22Rv1 (cell line): Measurements from ENCODE around the gene TEX2.

Experiments
- H3K27ac ChIP-seq: fragments of 450-650 bp; 2 replicates; pipeline ENCODE4 v1.5.1; 2017
- ZFX ChIP-seq: fragments of 450-650 bp; IDR thresholded peaks from 2 replicates; pipeline ENCODE4 v1.6.1; 2017; ENCODE audit warnings: antibody characterized with exemption, borderline replicate concordance
- TF ChIP-seq, protein P1 (sequence below): fragments of 450-650 bp; IDR thresholded peaks from 2 replicates; pipeline ENCODE4 v1.5.1; 2017; ENCODE audit warnings: mild to moderate bottlenecking

The TEX2 gene

GRCh38 chr17:64131606-64132270 is 131.3 kb downstream of the TEX2 start:
- no peak for TF ChIP-seq ZFX
- TF ChIP-seq, protein P1, sequence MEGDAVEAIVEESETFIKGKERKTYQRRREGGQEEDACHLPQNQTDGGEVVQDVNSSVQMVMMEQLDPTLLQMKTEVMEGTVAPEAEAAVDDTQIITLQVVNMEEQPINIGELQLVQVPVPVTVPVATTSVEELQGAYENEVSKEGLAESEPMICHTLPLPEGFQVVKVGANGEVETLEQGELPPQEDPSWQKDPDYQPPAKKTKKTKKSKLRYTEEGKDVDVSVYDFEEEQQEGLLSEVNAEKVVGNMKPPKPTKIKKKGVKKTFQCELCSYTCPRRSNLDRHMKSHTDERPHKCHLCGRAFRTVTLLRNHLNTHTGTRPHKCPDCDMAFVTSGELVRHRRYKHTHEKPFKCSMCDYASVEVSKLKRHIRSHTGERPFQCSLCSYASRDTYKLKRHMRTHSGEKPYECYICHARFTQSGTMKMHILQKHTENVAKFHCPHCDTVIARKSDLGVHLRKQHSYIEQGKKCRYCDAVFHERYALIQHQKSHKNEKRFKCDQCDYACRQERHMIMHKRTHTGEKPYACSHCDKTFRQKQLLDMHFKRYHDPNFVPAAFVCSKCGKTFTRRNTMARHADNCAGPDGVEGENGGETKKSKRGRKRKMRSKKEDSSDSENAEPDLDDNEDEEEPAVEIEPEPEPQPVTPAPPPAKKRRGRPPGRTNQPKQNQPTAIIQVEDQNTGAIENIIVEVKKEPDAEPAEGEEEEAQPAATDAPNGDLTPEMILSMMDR: no peak
- no peak overlapping the region for H3K27ac ChIP-seq

DNA sequence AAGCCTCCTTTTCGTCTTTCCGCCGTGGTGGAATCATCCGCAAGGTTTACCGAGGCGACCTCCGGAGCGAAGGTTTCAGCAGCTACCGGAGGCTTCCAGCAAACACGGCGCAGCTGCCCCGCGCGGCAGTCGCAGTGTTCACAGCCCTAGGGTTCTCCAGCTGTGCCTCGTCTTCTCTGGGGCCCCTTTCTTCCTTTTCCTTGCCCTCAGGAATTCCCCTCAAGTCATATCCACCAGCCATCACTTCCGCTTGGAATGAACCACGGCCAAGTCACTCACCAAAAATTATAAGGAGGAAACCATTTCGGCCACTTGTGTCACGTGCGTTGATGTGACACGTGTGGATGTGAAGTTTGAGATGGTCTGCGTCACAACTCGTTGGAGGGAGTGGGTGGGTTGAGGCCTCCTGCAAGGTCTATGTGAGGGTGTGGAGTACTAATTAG is 132.5 kb downstream of the TEX2 start:
- H3K27ac ChIP-seq: no peak overlapping the region
- TF ChIP-seq ZFX: no peak

GRCh38 chr17:64129765-64130558 is 133.1 kb downstream of the TEX2 start, which contains the start of gene ERN1:
ERN1 (minus strand) TSS chr17:64130144; CDS start chr17:64130029, 115 bp downstream.
- TF ChIP-seq, protein P1: no peak
- no peak for TF ChIP-seq ZFX

DNA sequence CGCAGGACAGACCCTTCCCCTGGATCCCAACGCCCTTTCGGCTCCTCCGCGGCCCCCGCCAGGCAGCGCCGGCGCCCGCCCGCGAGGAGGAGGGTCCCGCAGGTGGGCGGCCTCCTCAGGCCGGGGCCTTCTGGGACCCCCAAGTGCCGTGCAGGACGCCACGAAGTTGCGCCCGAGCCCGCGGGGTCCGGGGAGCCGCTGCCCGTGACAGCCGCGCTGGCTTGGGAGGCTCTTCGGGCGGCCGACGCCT is 133.6 kb downstream of the TEX2 start:
- peak overlapping the region; percentile 73 for H3K27ac ChIP-seq
- no peak for TF ChIP-seq ZFX
- TF ChIP-seq, protein P1: no peak

More at GRCh38 chr17:64129765-64130558, 133.1 kb downstream of the TEX2 start, which contains the start of gene ERN1:
- peak within 1 kb of the TSS; percentile 73 for H3K27ac ChIP-seq

DNA sequence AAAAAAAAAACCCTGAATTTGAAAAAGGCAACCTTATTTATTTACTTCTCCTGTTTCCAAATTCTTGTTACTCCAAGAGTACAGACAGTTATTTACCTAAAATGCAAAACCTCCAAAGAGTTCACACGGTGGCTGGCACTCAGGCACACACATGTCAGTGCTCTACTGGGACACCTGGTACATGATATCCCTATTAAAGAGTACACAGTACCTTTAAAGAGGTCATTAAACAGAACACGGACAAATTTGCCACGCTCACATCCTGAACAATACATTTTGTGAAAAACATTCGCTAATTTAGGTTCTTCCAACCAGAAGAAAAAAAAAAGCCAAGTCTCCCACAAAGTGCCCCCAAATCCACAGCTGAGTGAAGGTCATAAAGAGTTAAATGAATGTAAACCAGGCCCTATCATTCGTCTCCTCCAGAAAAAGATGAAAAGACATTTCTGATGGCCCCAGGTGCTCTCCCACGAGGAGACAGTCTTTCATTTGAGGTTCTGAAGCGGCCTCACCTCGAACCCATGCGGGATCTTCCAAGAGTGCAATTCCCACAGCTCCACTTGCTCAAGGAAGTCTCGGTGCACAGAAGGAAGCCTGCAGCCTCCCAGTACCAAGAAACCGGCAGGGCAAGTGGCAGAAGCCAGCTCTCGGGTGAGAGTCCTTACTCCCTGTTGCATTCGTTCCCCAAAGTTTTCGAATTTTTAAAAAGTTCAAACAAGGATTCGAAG is 134.1 kb downstream of the TEX2 start:
- no peak for TF ChIP-seq ZFX
- TF ChIP-seq, protein P1: no peak
- peak overlapping the region; percentile 73 for H3K27ac ChIP-seq

- H3K27ac ChIP-seq: no peak overlapping the region
- TF ChIP-seq, protein P1: no peak
- TF ChIP-seq ZFX: no peak
These were observed 136.1 kb downstream of the TEX2 start for GRCh38 chr17:64126918-64127317.

GRCh38 chr17:64125937-64126336 is 137.1 kb downstream of the TEX2 start:
- H3K27ac ChIP-seq: no peak overlapping the region
- TF ChIP-seq ZFX: no peak
- TF ChIP-seq, protein P1: no peak
